GM13977 (cell line): ENCODE data around the gene CREB5.

Experiments used
- DNase-seq: peaks from one replicate; pipeline ENCODE4 v3.0.0; 2012; ENCODE audit warnings: low spot score
- CTCF ChIP-seq: IDR thresholded peaks from 2 replicates; pipeline ENCODE4 v1.5.1; 2012; ENCODE audit warnings: mild to moderate bottlenecking, control low read depth; ENCODE audit not compliant: insufficient read depth; ENCODE audit errors: extremely low read depth, missing control alignments
- in situ Hi-C: fragments of 300-500 bp; cut with MboI; formaldehyde crosslinking; loops from one replicate; pipeline ENCODE4 v1.12.0; 2022; ENCODE audit warnings: low sequenced_read_pairs, low pct_unique_long_range_greater_than_20kb, mixed read lengths, inconsistent platforms; ENCODE audit not compliant: unreplicated experiment

The CREB5 gene

DNA sequence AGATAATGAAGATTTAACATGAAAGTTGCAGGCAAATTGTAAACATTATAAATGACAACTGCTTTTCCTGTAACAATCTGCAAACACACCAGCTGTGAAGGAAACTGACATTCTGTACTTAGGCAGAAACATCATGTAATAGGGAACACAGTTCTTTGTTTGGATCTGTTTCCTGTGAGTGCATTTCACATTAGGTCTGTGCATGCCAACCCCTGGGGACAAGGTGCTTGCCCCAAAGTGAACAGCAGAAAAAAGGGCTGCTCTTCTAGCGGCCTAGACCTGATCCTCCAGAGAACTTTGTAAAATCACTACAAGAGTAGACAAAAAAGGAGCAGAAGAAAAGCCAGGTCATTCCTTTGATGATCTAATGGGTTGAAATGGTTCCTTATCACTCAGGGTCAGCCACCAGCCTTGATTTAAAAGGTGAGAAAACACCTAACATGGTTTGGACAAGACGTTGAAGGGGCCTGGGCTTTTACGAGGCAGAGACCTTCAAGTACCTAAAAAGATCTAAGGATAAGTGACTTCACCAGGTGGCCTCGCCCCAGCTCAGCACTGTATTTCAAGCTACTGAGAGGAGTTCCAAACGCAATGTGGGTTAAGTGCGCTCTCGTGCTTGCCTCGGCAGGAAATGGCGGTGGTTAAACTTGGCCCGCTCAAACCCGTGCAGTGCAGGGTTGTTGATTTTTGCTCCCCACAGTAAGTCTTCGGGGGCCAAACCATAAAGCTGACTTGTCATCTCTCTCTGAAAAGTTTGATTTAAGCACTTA, 249.7 kb downstream of the CREB5 start:
- in situ Hi-C loops: no loop called here
- no peak for DNase-seq
- TF ChIP-seq CTCF: no peak

DNA sequence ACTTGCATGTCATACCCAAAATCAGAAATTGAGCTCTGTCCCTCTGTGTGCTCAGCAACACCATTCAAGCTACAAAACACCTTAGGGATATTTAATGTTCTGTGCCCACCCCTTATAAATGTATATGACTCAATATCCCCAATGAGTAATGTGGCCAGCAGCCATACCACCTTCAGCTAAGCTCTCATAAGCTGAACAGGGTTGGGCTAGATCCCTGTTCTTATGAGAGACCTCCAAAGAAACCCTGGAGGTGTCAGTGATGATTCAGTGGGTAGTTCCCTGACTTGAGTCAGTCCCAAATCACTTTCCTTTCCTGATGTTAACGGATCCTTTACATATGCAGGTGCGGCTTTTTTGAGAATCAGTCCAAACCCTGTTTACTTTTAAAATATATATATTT, 253.8 kb downstream of the CREB5 start:
- DNase-seq: no peak
- in situ Hi-C loops: no loop called here
- no peak for TF ChIP-seq CTCF

- TF ChIP-seq CTCF: no peak
- no peak for DNase-seq
These were observed 255.8 kb downstream of the CREB5 start for GRCh38 chr7:28668085-28668484.

GRCh38 chr7:28669330-28669729, 257.0 kb downstream of the CREB5 start:
- in situ Hi-C loops: no loop called here
- TF ChIP-seq CTCF: no peak
- DNase-seq: no peak

More at GRCh38 chr7:28668085-28668484, 255.8 kb downstream of the CREB5 start:
- in situ Hi-C loops: no loop called here

- in situ Hi-C loops: no loop called here
- no peak for TF ChIP-seq CTCF
- DNase-seq: no peak
These were observed 259.2 kb downstream of the CREB5 start for GRCh38 chr7:28671526-28671925.

GRCh38 chr7:28672397-28672797, 260.1 kb downstream of the CREB5 start:
- no peak for DNase-seq
- no peak for TF ChIP-seq CTCF
- in situ Hi-C loops: no loop called here
